Subcutaneous adipose tissue (tissue), 4 donors: ENCODE results near the gene RBFA. TPM values are rescaled to one million over a fixed set of nuclear protein-coding genes. Genes with fewer than 3 reads are reported as not detected.

Source experiments
- total RNA-seq, 4 donors: library from RNA; depleted of rRNA; stranded (reverse); fragments of >200 nt; gene quantifications; one replicate each; pipeline ENCODE4 v1.1.0, GENCODE V29; 2016
- TF ChIP-seq, protein P1 (sequence below): fragments of 450-650 bp; IDR thresholded peaks from one replicate; pipeline ENCODE4 v1.5.1; 2016; ENCODE audit warnings: low read depth, mild to moderate bottlenecking, control low read depth, antibody characterized with exemption, moderate library complexity

RBFA gene
- total RNA-seq, 4 donors from 2014 or later, result 27.4 to 51.1 (median 37.8) TPM

DNA sequence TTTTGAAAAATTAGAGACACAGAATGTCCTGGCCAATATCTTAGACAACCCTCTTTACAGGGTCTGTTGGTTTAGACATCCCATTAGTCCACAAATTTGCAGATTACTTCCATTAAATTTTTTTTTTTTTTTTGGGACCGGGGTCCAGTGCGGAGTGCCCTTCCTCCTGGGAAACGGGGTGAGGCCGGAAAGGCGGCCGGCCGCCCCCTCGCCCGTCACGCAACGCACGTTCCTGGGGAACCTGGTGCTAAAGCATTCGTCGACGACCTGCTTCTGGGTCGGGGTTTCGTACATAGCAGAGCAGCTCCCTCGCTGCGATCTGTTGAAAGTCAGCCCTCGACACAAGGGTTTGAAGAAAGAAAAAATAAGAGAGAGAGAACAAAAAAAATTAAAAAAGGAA lies 21.5 kb upstream of the RBFA start:
- TF ChIP-seq, protein P1, sequence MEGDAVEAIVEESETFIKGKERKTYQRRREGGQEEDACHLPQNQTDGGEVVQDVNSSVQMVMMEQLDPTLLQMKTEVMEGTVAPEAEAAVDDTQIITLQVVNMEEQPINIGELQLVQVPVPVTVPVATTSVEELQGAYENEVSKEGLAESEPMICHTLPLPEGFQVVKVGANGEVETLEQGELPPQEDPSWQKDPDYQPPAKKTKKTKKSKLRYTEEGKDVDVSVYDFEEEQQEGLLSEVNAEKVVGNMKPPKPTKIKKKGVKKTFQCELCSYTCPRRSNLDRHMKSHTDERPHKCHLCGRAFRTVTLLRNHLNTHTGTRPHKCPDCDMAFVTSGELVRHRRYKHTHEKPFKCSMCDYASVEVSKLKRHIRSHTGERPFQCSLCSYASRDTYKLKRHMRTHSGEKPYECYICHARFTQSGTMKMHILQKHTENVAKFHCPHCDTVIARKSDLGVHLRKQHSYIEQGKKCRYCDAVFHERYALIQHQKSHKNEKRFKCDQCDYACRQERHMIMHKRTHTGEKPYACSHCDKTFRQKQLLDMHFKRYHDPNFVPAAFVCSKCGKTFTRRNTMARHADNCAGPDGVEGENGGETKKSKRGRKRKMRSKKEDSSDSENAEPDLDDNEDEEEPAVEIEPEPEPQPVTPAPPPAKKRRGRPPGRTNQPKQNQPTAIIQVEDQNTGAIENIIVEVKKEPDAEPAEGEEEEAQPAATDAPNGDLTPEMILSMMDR, result no peak

DNA sequence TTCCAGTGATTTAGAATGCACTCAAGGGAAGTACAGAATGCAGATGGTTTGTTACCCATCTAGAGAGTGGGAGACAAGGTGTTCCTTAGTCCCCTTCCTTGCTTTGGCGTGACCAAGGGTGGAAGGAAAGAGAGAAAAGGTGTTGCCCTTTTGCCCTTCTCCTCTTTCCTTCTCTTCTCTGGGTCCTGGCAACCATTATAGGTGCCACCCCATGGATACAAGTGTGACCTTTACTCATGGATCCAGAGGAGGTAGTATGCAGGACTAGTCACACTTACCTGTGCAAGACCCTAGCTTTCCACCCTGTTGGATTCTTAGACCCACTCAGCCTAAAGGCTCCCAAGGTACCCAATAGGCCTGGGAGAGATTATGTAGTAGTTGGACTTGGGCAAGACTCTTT lies 11.6 kb upstream of the RBFA start:
- TF ChIP-seq, protein P1, result no peak

DNA sequence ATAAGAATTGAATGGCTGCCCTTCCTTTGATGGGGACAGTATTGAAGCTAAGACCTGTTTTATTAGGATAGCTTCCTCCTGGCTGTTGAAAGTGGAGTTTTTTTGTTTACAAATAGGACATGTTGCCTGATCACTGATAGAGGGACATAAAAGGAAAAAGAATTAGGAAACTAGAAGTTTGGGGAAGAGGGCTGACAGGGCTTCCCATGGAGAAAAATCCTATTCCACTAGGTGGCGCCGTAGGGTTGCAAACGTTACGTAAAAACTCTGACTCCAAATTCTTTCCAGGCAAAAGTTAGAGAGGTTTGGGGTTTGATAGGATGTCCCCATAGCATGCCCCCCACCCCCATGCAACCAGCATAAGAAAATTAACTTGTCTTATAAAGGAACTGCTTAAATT lies 11.1 kb upstream of the RBFA start:
- TF ChIP-seq, protein P1, result no peak

DNA sequence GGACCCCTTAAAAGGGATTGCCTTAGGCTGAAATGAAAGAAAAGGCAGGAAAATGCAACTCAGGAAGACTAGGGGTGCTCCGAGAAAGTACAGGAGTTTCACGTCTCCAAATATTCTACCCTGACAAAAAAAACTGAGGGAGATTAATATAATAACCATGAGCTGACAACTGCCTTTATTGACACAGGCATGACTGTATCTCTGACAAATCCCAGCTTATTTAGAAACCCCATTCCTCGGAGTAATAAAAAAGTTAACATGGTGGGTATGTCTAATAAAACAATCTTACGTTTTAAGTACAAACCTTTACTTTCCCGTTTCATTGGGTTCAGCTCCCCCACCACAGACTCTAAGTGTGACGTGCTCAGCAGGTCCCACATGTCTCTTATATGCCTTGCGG lies 7.9 kb upstream of the RBFA start:
- TF ChIP-seq, protein P1, result no peak

DNA sequence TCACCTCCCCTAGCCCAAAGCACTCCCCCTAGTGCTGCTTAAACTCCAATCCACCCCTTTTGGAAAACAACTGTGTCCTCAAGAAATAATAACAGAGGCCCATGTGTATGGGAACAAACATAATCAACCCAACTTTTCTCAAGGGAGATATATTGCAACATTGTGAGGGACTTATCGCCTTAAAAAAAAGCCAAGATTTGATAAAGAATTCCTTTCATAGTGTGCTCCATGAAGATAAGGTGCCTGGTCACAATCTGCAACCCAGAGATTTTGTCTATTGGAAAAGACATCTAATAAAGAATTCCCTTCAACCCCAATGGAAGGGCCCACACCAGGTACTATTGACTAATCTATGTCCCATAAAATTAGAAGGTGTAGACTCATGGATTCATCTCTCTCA lies 4.5 kb upstream of the RBFA start:
- TF ChIP-seq, protein P1, result no peak

DNA sequence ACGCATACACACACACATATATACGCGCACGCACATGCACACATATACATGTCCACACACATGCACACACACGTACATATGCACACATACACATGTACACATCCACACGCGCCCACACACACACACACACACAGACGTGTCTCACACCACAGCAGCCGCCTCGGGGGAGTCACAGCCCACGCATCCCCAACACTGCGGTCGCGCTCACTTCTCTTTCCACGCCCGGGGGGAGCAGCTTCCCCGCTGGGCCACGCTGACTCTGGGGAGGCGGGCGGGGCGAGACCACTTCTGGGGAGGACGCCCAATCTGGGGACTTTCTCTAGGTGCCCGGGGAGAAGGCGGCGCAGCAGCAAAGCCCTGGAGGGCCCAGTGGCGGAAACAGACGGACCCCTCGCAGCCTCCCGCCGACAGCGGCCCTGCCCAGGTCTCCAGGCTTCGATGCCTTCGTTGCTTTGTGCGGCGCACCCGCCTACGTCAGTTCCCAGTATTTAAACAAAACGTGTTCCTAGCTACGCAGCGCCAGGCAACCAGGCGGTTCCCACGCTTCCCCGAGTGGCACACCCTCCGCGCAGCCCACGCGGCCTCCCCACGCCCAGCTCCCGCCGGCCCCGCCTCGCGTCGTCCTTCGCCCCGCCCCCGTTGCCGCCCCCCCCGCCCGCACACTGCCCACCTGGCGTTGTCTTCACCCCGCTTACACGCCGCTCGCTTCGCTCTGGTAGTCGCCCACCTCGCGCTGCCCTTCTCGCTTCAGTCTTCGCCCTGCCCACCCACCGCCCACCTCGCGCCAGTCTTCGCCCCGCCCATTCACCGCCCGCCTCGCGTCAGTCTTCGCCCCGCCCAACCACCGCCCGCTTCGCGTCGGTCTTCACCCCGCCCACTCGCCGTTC lies 810 bp upstream of the RBFA start:
- TF ChIP-seq, protein P1, result no peak

DNA sequence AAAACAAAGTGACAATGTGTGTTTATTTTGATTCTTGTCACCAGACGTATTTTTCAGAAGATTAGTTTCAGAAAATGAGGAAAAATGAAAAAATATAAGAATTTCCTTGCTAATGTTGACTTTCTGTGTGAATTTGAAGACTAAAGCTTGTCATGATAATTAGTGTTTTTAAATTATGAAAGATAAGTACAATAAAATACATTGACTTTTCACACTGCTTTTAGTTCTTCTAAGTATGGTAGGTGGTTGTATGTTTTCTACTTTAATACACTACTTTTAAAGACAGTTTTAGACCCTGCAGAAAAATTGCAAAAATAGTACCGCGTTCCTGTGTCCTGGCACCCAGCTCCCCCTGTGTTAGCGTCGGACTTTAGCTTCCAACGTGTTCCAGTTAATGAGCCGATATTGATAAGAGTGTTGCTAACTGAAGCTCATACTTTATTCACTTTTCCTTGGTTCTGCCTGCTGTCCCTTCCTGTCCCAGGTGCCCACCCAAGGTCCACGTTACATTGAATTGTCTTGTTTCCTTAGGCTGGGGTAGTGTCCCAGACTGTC lies 695 bp downstream of the RBFA start:
- TF ChIP-seq, protein P1, result no peak
